H1 (cell line): ENCODE data around the gene KLF2. TPM values are rescaled to one million over a fixed set of nuclear protein-coding genes. Genes with fewer than 3 reads are reported as not detected.

Experiments used
- CTCF ChIA-PET: fragments of 300-600 bp; sonication (Branson Sonifier 250); formaldehyde crosslinking; loops from one replicate; lab custom pipeline; 2021; ENCODE audit not compliant: partially characterized antibody; lab: Charles Lee
- POLR2A ChIA-PET: fragments of 300-600 bp; sonication (Branson Sonifier 250); formaldehyde crosslinking; loops from one replicate; lab custom pipeline; 2021; ENCODE audit warnings: inconsistent platforms; ENCODE audit not compliant: partially characterized antibody; lab: Charles Lee
- DNase-seq, 2 experiments: peaks; one replicate each; pipeline versions ENCODE4 v3.0.0 to v3.0.0-alpha.2; 2010 to 2022; ENCODE audit warnings: low spot score in 2 of 2, low read depth in 1 of 2, mixed read lengths in 1 of 2
- FAIRE-seq: peaks from 2 replicates; lab custom pipeline; 2011; peaks lifted over from hg19 to GRCh38; lab: Jason Lieb, UNC
- H2AFZ ChIP-seq: 2 replicates; pipeline ENCODE4 v1.8.1; 2012; ENCODE audit warnings: low read length, inconsistent platforms
- H2AK5ac ChIP-seq: 2 replicates; pipeline ENCODE4 v1.6.1; 2013; ENCODE audit warnings: low read depth, low read length
- H2BK120ac ChIP-seq: replicated peaks from 2 replicates; pipeline ENCODE3; 2013; ENCODE audit warnings: low read depth, low read length, inconsistent platforms
- H2BK12ac ChIP-seq: 2 replicates; pipeline ENCODE4 v1.6.1; 2013; ENCODE audit warnings: low read depth, low read length
- H2BK15ac ChIP-seq: 2 replicates; pipeline ENCODE4 v1.6.1; 2013; ENCODE audit warnings: low read length
- H2BK20ac ChIP-seq: 2 replicates; pipeline ENCODE4 v1.6.1; 2013; ENCODE audit warnings: low read length
- H2BK5ac ChIP-seq: 2 replicates; pipeline ENCODE4 v1.6.1; 2013; ENCODE audit warnings: low read depth, low read length
- H3K14ac ChIP-seq: 2 replicates; pipeline ENCODE4 v1.6.1; 2013; ENCODE audit warnings: inconsistent platforms; ENCODE audit not compliant: insufficient read length
- H3K18ac ChIP-seq: 2 replicates; pipeline ENCODE4 v1.6.1; 2013; ENCODE audit warnings: low read length; ENCODE audit errors: extremely low read depth
- H3K23ac ChIP-seq: 2 replicates; pipeline ENCODE4 v1.6.1; 2013; ENCODE audit warnings: inconsistent platforms; ENCODE audit not compliant: insufficient read length
- H3K23me2 ChIP-seq: 2 replicates; pipeline ENCODE4 v1.6.1; 2013; ENCODE audit warnings: low read depth, low read length
- H3K27ac ChIP-seq: 2 replicates; pipeline ENCODE4 v1.6.1; 2011; ENCODE audit warnings: low read depth, low read length, inconsistent platforms
- H3K27me3 ChIP-seq, 4 experiments: replicated peaks in 1 of 4; 1 replicate in 1 of 4; 2 replicates in 3 of 4; pipeline versions ENCODE4 v1.6.1 to v1.8.1; 2011 to 2013; ENCODE audit warnings: low read length in 3 of 4, mild to moderate bottlenecking in 3 of 4, inconsistent platforms in 2 of 4, mixed read lengths in 2 of 4, moderate library complexity in 1 of 4; ENCODE audit not compliant: control insufficient read depth in 3 of 4, insufficient read depth in 3 of 4; ENCODE audit errors: extremely low read depth in 1 of 4
- H3K36me3 ChIP-seq, 4 experiments: 2 replicates each; pipeline versions ENCODE4 v1.6.1 to v1.8.1; 2011 to 2013; ENCODE audit warnings: mild to moderate bottlenecking in 4 of 4, low read length in 3 of 4, moderate library complexity in 2 of 4, control low read depth in 1 of 4, inconsistent platforms in 1 of 4; ENCODE audit not compliant: insufficient read depth in 4 of 4, control insufficient read depth in 2 of 4
- H3K4ac ChIP-seq: replicated peaks from 2 replicates; pipeline ENCODE3; 2013; ENCODE audit warnings: low read length, low read depth, mixed read lengths, inconsistent platforms; ENCODE audit not compliant: insufficient read length
- H3K4me1 ChIP-seq, 4 experiments: replicated peaks in 1 of 4; 1 replicate in 1 of 4; 2 replicates in 3 of 4; pipeline versions ENCODE4 v1.6.1 to v1.8.1; 2011 to 2013; ENCODE audit warnings: low read length in 3 of 4, inconsistent platforms in 2 of 4, mixed read lengths in 1 of 4; ENCODE audit not compliant: insufficient read depth in 4 of 4, control insufficient read depth in 3 of 4
- H3K4me2 ChIP-seq, 2 experiments: 2 replicates each; pipeline versions ENCODE4 v1.6.1 to v1.8.1; 2011 to 2013; ENCODE audit warnings: low read depth in 2 of 2, low read length in 2 of 2, control low read depth in 1 of 2, inconsistent platforms in 1 of 2, mild to moderate bottlenecking in 1 of 2; ENCODE audit not compliant: insufficient read depth in 1 of 2
- H3K4me3 ChIP-seq, 4 experiments: fragments of 200-600, 300-600 bp in 1 of 4; sonication (generic), shearing (Covaris generic), sonication (Bioruptor Twin) in 1 of 4; 2 replicates each; pipeline versions ENCODE4 v1.5.1 to v1.8.1; 2011 to 2016; ENCODE audit warnings: low read length in 4 of 4, low read depth in 3 of 4, control low read depth in 2 of 4, inconsistent platforms in 2 of 4, mild to moderate bottlenecking in 2 of 4, mixed read lengths in 1 of 4, moderate library complexity in 1 of 4; ENCODE audit not compliant: insufficient read depth in 2 of 4; ENCODE audit errors: extremely low read depth in 1 of 4
- H3K56ac ChIP-seq: replicated peaks from 2 replicates; pipeline ENCODE3; 2013; ENCODE audit warnings: low read depth, mild to moderate bottlenecking, mixed read lengths, low read length, inconsistent platforms; ENCODE audit not compliant: insufficient read length
- H3K79me1 ChIP-seq: 2 replicates; pipeline ENCODE4 v1.6.1; 2013; ENCODE audit warnings: low read depth, low read length, control low read depth
- H3K79me2 ChIP-seq, 2 experiments: 2 replicates each; pipeline versions ENCODE4 v1.6.1 to v1.8.1; 2012 to 2013; ENCODE audit warnings: low read length in 2 of 2, mild to moderate bottlenecking in 2 of 2, inconsistent platforms in 1 of 2; ENCODE audit not compliant: insufficient read depth in 2 of 2, control insufficient read depth in 1 of 2
- H3K9ac ChIP-seq, 4 experiments: replicated peaks in 1 of 4; 1 replicate in 1 of 4; 2 replicates in 3 of 4; pipeline versions ENCODE4 v1.6.1 to v1.8.1; 2011 to 2013; ENCODE audit warnings: low read depth in 3 of 4, low read length in 3 of 4, control low read depth in 2 of 4, mild to moderate bottlenecking in 2 of 4, moderate library complexity in 2 of 4, inconsistent platforms in 1 of 4; ENCODE audit errors: extremely low read depth in 1 of 4
- H3K9me3 ChIP-seq, 2 experiments: 2 replicates each; pipeline versions ENCODE4 v1.6.1 to v1.8.1; 2012 to 2013; ENCODE audit warnings: mild to moderate bottlenecking in 2 of 2, moderate library complexity in 2 of 2, control low read depth in 1 of 2, inconsistent platforms in 1 of 2, low read depth in 1 of 2, low read length in 1 of 2, mixed read lengths in 1 of 2; ENCODE audit not compliant: insufficient read depth in 2 of 2
- H4K20me1 ChIP-seq, 2 experiments: replicated peaks in 1 of 2; 2 replicates each; pipeline versions ENCODE3 to v1.8.1; 2011 to 2013; ENCODE audit warnings: inconsistent platforms in 2 of 2, low read length in 2 of 2, mild to moderate bottlenecking in 1 of 2; ENCODE audit not compliant: insufficient read depth in 2 of 2, control insufficient read depth in 1 of 2
- H4K5ac ChIP-seq: 2 replicates; pipeline ENCODE4 v1.6.1; 2013; ENCODE audit warnings: low read length, low read depth, mixed read lengths, inconsistent platforms; ENCODE audit not compliant: insufficient read length
- H4K8ac ChIP-seq: 2 replicates; pipeline ENCODE4 v1.8.0; 2013; ENCODE audit warnings: mild to moderate bottlenecking, moderate library complexity, low read length, inconsistent platforms; ENCODE audit not compliant: insufficient read depth; ENCODE audit errors: extremely low read depth
- H4K91ac ChIP-seq: replicated peaks from 2 replicates; pipeline ENCODE3; 2013; ENCODE audit warnings: low read length, mixed read lengths, inconsistent platforms; ENCODE audit not compliant: insufficient read length
- ATF3 ChIP-seq: IDR thresholded peaks from 2 replicates; pipeline ENCODE4 v1.6.1; 2011; ENCODE audit warnings: low read depth, mild to moderate bottlenecking, low read length; ENCODE audit not compliant: insufficient read depth
- BRCA1 ChIP-seq: IDR thresholded peaks from 2 replicates; pipeline ENCODE4 v1.6.1; 2012; ENCODE audit warnings: low read depth, low read length, improper control_type of control experiment
- CBX5 ChIP-seq: fragments of 300-800, 300-1000 bp; sonication (generic); IDR thresholded peaks from 2 replicates; pipeline ENCODE4 v1.7.1; 2016; ENCODE audit warnings: antibody characterized with exemption, low read length, low read depth
- CTCF ChIP-seq, 3 experiments: IDR thresholded peaks; 1 replicate in 2 of 3; 2 replicates in 1 of 3; pipeline versions ENCODE4 v1.5.1 to v1.6.1; 2011; ENCODE audit warnings: low read length in 3 of 3, mild to moderate bottlenecking in 3 of 3, inconsistent platforms in 2 of 3, low read depth in 1 of 3, moderate library complexity in 1 of 3; ENCODE audit not compliant: insufficient read depth in 1 of 3; ENCODE audit errors: control extremely low read depth in 1 of 3
- EZH2 ChIP-seq: fragments of 200-600 bp; sonication (generic); IDR thresholded peaks from 2 replicates; pipeline ENCODE4 v1.7.1; 2012; ENCODE audit warnings: low read depth, mild to moderate bottlenecking, moderate library complexity, low read length, inconsistent platforms; ENCODE audit not compliant: severe bottlenecking
- GTF2F1 ChIP-seq: IDR thresholded peaks from 2 replicates; pipeline ENCODE4 v1.6.1; 2012; ENCODE audit warnings: low read depth, low read length, improper control_type of control experiment, borderline replicate concordance
- JUN ChIP-seq: IDR thresholded peaks from 2 replicates; pipeline ENCODE4 v1.6.1; 2011; ENCODE audit warnings: low read depth, mild to moderate bottlenecking, improper control_type of control experiment, low read length
- POLR2A ChIP-seq, 2 experiments: IDR thresholded peaks; 1 replicate in 1 of 2; 2 replicates in 1 of 2; pipeline ENCODE4 v1.6.1; 2011; ENCODE audit warnings: low read depth in 2 of 2, low read length in 2 of 2, mild to moderate bottlenecking in 2 of 2; ENCODE audit errors: control extremely low read depth in 1 of 2
- RFX5 ChIP-seq: IDR thresholded peaks from 2 replicates; pipeline ENCODE4 v1.6.1; 2011; ENCODE audit warnings: low read depth, low read length, improper control_type of control experiment, borderline replicate concordance
- YY1 ChIP-seq: IDR thresholded peaks from 2 replicates; pipeline ENCODE4 v1.6.1; 2011; ENCODE audit warnings: low read depth, mild to moderate bottlenecking, low read length
- ZNF274 ChIP-seq: IDR thresholded peaks from 2 replicates; pipeline ENCODE4 v1.7.0; 2012; ENCODE audit warnings: low read length, borderline replicate concordance; ENCODE audit errors: extremely low read depth
- WGBS, 2 experiments: shearing (Covaris generic) in 1 of 2; methylation state at CpG; one replicate each; pipeline versions ENCODE4 v1.1.6 to v1.1.7; 2013 to 2015; ENCODE audit warnings: low lambda C conversion rate in 2 of 2, mixed read lengths in 2 of 2, inconsistent platforms in 1 of 2, low coverage in 1 of 2, missing lambda C conversion rate in 1 of 2; ENCODE audit not compliant: insufficient replicate concordance in 2 of 2, insufficient coverage in 1 of 2, insufficient read length in 1 of 2; ENCODE audit errors: extremely low coverage in 1 of 2, missing lambda C conversion rate in 1 of 2; 5-methylcytosine and 5-hydroxymethylcytosine counted together
- polyA plus RNA-seq, 7 experiments: library from polyadenylated mRNA; depleted of rRNA in 3 of 7; stranded (reverse) in 5 of 7; unstranded in 2 of 7; fragments of >200 nt in 5 of 7; fragments of 200-250 nt in 2 of 7; gene quantifications; 1 replicate in 5 of 7; 2 replicates in 1 of 7; 4 replicates in 1 of 7; pipeline versions ENCODE4 v1.2.1 to v1.2.3, GENCODE V29; 2011 to 2013; ENCODE audit warnings: missing spikeins in 2 of 7, mixed read lengths in 2 of 7
- total RNA-seq: library from RNA; stranded (reverse); fragmentation: NEBNext Ultra II Directional; extraction: Animal tissue kit (Norgen Biotek cat#: 25700); gene quantifications from 2 replicates; pipeline ENCODE4 v1.2.1, GENCODE V29; 2021

KLF2 gene
- total and polyA plus RNA-seq, 2 of the 8 experiments (the other 6 are each of a cell fraction or from before 2014, with no cell fraction given): 0.19 to 0.33 TPM

DNA sequence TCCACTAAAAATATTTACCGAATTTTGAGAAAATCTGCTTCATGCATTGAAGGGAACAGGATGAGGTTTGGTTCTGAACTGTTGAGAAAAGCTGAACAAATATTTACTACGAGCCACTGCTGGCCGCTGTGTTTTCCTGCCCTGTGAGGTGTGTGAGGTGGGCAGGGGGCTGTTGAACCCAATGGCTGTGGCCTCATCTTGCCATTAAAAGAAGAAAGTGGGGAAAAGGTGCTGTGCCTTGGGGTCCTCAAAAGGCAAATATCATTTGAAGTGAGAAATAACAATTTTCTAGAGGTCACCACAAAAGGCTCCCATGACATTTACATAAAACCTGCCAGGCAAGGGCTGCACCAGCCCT is 44.7 kb downstream of the KLF2 start:
- DNase-seq (no peak), FAIRE-seq (no peak)
- Histone ChIP-seq H3K9ac (no peak overlapping the region), H4K20me1 (peaks cover 2 to 14% of the 10 kb centered on the region in 2 experiments), H2AFZ (no peak overlapping the region), H3K23ac (no peak overlapping the region), H3K4me1 (peaks cover 0 to 6% (median 2%) of the 10 kb centered on the region in 4 experiments; a peak in 3 of 7 replicates), H3K36me3 (no peaks in the 10 kb centered on the region; a peak in 1 of 8 replicates), H3K9me3 (no peaks in the 10 kb centered on the region), H2BK20ac (no peak overlapping the region), H4K8ac (no peak overlapping the region), H3K14ac (no peak overlapping the region), H3K4me2 (no peak overlapping the region), H3K18ac (no peak overlapping the region), H2BK120ac (no peak overlapping the region), H2BK12ac (no peak overlapping the region), H2BK5ac (no peak overlapping the region), H2AK5ac (no peak overlapping the region), H3K23me2 (0 out of 2 replicates have a peak, but pooled peaks cover 7% of the 10 kb centered on the region), H2BK15ac (no peak overlapping the region), H3K27me3 (no peaks in the 10 kb centered on the region), H3K56ac (no peak overlapping the region), H3K79me2 (no peaks in the 10 kb centered on the region), H3K27ac (no peak overlapping the region), H3K4me3 (no peak overlapping the region), H4K5ac (no peak overlapping the region), H3K4ac (no peak overlapping the region), H4K91ac (no peak overlapping the region), H3K79me1 (peaks cover 6% of the 10 kb centered on the region)
- ChIA-PET POLR2A (interaction anchor here (1.4 kb wide), 1 partner anchor 8 kb away, joined by 4 read pairs; no protein-coding TSS in a partner anchor), CTCF (interaction anchor here (0.5 to 3.7 kb wide), 3 partner anchors 17 to 192 kb away, joined by 3 to 18 read pairs (median 4); no protein-coding TSS in a partner anchor)
- WGBS, 2 experiments: 93% methylated on average over 3 of the region's 3 CpGs; no CpG with 5 or more reads in 1 of the 2 experiments
- TF ChIP-seq POLR2A (IDR thresholded peaks at IDR 0.05; ENCODE audit: control extremely low read depth in 1 of 2, low read depth in 2 of 2, low read length in 2 of 2) (no peak), JUN (no peak), YY1 (no peak), ZNF274 (no peak), CTCF (IDR thresholded peaks at IDR 0.05; ENCODE audit: control extremely low read depth in 1 of 3, insufficient read depth in 1 of 3, low read depth in 1 of 3, low read length in 3 of 3) (no peak), RFX5 (no peak), EZH2 (no peak), CBX5 (no peak), GTF2F1 (no peak), ATF3 (no peak), BRCA1 (no peak)
